ENCODE data around the gene PSORS1C1.
A peak's percentile ranks its signal among the peaks of the same experiment; 100 is the strongest.

Gene PSORS1C1

DNA sequence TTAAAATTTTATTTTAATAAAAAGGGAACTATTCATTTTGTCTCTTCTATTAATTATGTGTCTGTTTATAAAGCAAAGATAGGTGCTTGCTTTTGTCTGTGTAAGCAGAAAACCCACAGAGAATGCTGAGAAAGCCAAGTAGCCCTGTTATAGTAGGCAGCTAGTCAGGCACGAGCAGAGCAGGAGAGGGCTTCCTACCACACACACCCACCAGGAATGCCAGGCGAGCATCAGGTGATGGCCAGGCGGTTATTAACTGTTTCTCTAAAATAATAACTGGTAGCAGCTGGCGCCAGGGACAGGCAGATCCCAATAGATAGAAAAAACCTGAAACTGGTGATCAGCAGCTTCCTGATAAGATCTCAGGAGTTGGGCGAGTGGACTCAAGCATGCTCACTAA lies 17.9 kb upstream of the PSORS1C1 start:
- no peak for DNase-seq

DNA sequence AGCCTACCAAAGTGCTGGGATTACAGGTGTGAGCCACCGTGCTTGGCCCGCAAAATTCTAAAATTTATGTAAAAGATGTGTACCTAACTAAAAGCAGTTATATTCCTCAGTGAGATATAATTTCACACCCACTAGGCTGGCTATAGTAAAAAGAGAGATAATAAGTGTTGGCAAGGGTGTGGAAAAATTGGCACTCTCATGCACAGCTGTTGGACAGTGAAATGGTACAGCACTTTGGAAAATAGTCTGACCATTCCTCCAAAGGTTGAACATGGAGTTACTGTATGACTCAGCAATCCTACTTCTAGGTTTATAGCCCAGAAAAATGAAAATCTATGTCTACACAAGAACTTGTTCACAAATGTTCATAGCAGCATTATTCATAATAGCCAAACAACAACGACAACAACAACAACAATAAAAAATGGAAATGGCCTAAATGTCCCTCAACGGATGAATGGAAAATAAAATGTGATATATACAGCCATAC lies 16.1 kb upstream of the PSORS1C1 start:
- no peak for DNase-seq

DNA sequence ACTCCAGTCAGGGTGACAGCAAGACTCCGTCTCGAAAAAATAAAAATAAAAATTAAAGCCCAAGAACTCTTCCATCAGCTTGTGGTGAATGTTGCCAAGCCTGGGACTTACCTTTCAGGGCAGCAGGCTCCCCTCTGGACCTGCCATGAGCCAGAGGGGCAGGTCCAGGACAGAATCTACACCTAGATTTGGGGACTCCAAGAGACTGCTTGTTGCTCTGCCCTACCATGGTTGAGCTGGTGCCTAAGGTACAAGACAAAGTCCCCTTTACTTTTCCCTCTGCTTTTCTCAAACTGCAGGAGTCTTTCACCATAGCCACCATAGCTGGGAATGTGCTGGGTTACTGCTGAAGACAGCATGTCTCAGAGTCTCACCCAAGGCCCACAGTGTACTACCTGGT lies 11.5 kb upstream of the PSORS1C1 start:
- no peak for DNase-seq

DNA sequence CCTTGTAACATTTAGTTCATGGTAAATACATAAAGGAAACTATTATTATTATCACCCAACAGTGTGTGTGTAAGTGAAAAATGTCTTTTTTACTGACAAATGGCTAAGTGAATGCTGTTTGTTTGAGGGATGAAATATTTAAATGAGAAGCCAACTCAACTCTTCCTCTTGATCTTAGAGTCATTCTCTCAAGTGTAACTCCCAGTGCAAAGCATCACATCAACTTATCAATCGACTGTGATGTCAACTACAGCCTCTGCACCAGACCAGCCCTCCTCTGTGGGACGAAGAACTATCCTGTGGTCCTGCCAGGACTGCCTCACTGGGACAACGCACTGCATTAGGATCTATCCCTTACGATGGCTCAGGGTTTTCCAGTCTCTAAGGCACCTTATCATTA lies 7.5 kb upstream of the PSORS1C1 start:
- no peak for DNase-seq

DNA sequence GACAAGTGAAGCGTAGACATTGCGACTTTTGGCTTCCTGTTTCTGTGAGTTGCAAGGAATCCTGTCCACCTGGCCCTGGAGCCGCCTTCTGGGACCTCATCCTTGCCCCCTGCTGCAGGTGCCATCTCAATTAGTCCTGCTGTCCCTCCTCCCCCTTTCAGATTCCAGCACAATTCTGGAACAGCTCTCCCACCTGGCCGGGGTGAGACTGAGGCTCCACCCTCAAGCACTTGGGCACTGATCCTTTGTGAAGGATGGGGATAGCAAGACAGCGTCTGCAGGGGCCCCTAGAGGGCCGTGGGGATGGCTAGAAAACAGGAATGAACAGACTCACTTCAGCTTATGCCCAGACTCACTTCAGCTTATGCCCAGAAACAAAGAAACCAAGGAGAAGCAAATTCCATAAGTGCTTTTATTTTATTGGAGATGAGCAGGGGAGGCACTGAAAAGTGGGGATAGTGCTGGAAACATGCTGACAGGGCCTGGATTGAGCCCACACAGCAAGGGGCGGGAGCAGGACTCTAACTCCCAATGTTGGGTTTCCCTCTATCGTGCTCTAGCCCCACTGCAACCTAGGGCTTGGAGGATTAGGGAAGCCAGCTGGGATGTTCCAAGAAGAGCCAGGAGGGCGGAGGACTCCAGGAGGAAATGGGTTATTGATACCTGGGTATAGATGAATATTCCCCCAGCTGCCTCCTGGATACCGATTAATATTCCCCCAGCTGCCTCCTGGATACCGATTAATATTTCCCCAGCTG lies 3.6 kb upstream of the PSORS1C1 start:
- no peak for DNase-seq

DNA sequence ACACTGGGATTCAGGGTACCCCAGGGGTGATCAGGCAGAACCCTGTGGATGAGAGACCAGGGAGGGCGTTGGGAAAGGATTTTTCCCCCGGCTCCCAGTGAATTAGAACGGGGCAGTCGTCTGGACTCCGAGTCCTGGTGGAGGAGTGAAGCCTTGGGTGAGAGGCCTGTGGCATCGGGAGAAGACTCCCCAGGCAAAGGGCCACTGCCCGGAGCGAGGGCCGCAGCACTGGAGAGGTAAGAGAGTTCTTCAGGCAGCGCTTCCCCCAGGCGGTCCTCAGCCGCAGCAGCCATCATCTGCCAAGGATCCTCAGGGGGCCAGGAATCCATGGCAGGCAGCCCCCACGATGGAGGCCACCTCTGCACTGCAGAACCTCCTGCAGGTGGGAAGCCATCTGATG lies 2.9 kb upstream of the PSORS1C1 start:
- no peak for DNase-seq

DNA sequence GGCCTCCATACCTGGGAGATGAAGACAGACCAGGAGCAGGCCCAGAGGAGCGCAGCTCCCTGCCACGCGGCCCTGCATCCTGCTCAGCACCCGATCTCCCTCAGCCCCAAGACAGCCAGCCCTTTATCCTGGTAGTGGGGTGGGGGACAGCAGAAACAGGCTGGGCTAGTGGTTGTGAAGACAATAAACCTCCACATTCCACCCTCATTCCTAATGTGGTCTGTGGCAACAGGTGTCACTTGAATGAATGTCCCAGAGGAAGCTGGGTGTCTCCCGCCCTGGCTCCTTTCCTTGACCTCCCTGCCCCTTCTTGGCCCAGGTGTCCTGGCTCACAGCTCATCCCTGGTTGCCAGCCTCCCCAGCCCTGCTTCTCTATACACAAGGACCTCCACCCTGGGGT lies 2.1 kb upstream of the PSORS1C1 start, which contains the start of gene C6orf15:
C6orf15 (minus strand) TSS at position 98 of the 400 bp plus-strand sequence; CDS start at position 78, 20 bp downstream.
- no peak for DNase-seq

DNA sequence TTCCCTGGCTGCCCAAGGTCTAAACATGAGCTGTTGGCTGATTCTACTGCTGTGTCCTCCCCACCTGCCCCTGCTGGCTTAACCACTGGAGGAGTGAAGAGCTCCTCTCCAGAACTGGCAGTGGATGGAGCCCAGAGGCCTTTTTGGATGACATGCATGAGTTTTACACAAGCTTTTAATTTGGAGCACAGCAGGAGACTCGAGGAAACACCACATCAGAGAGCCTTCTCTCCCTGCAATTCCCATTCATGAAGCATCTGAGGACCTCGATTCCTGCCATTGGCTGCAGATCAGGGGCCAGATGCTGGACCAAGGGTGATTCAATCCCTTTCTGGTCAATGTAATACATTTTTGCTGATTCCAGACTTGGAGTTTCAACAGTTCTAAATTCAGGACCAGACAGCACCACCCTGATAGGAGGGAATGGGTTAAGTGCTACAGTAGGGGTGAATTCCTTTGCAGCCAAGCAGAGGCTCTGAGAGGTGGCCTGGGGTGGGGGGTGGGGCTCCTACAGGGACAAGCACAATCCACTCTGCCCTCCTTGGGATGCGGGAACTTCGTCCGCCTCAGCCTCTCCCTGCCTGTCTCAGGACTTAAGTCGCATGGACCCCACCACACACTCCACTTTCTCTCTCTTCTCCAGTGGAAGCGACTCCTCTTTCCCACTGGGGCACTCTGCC lies 599 bp upstream of the PSORS1C1 start:
- no peak for DNase-seq

DNA sequence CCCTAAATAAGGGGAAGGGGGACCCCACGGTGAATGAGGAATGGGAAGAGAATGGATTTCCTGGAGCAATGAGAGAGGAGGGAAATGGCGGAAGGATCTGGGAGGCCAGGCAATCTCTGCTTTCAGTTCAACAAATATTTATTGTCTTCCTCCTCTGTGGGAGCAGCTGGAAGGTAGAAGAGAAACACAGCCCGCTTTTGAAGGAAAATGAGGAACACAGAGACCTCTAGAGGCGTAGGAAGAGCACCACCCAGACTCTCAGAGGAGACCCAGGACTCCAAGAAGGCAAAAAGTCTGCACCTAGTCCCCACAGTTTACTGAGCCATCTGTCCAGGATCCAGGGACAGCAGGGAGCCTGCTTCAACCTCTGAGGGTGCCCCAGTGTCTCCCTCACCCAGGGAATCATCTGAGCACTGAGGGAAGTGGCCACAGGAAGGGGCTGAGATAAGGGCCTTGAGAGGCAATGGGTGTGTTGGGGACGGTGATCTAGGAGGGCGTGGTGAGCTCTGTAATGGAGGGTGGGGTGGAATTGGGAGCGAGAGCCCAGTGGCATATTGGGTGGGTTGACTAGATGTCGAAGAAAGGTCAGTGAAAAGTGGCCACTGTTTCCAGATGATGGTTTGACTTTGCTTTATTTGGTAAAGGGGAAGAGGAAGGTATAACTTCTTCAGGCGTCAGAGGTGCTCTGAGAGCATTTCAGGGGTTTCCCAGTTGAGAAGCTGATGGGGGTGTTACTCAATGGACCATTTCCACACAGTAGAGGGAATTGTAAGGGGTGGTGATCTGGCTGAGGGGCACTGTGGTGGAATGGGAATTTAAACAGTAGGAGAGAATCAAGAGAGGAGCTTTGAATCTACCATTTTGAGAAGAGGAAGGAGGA lies 610 bp downstream of the PSORS1C1 start:
- no peak for DNase-seq

DNA sequence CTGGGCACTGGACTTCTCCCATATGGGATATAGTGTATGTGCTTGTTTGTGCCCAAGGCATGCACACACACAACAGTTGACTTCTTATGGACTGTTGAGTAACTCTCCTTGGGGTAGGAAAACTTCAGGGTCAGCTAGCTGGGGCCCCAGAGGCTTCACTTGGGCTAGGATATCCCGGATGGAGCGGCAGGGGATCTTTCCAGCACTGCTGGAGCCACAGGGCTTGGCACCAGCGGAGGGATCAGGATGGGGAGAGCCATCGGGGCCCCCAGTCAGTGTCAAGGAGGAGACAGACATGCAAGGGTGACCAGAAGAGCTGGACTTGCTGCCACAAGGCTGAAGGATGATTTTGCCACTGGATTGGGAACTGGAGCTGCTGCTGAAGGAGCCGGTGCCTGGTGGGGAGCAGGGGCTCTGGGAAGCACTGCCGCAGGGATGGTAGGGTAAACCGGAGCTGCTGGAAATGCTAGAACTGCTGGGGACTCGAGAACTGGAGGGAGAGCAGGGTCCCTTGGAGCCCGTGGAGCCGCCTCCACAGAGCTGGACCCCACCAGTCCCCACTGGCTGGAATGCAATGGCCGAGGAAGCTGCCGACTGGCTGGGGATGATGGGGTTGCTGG lies 1.5 kb downstream of the PSORS1C1 start:
- DNase-seq, result no peak

DNA sequence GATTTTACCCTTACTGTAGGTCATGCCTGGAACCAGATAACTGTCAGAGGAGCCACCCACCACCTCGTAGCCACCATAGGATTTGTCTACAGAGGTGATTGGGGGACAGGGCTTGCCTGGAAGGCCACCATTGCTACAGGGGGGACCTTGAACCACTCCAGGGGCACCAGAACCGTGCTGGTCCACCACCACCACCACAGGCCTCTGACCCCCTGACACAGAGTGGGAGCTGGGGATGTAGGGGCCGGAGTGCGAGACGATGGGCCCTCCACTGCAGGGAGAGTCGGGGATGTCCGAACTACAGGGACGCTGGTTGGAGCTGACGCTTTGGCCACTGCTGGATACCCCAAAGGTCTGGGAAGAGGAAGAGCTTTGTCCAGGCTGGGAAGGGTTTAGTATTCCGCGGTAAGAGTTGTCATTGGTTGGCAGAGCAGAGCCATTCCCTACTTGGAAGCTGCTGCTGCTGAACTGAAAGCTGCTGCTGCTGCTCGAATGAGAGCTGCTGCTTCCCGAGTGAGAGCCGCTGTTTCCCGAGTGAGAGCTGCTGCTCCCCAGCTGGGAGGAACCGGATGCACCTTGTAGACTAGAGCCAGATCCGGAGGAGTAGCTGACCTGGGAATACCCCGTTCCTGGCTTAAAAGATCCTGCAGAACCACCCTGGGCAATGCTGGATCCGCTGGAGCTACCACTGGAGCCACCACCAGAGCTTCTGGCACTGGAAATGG lies 2.2 kb downstream of the PSORS1C1 start:
- DNase-seq, result no peak

DNA sequence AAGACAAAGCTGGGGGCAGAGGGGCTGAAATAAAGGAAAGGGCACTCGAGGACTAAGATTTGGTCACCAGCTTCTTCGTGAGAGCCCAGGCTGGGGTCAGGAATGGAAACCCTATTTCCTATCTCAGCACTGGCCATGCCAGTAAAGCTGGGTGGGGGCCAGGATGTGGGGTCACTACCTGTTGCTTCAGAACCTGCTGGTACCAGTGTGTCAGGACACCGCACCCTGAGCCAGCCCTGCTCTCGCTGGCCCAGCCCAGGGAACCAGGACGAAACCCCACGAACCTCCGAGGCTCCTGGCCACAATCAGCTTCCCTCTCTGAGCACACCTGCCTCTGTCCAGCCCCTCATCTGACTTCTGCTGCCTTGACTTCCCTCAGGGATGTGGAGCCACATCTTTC lies 3.6 kb downstream of the PSORS1C1 start:
- no peak for DNase-seq

DNA sequence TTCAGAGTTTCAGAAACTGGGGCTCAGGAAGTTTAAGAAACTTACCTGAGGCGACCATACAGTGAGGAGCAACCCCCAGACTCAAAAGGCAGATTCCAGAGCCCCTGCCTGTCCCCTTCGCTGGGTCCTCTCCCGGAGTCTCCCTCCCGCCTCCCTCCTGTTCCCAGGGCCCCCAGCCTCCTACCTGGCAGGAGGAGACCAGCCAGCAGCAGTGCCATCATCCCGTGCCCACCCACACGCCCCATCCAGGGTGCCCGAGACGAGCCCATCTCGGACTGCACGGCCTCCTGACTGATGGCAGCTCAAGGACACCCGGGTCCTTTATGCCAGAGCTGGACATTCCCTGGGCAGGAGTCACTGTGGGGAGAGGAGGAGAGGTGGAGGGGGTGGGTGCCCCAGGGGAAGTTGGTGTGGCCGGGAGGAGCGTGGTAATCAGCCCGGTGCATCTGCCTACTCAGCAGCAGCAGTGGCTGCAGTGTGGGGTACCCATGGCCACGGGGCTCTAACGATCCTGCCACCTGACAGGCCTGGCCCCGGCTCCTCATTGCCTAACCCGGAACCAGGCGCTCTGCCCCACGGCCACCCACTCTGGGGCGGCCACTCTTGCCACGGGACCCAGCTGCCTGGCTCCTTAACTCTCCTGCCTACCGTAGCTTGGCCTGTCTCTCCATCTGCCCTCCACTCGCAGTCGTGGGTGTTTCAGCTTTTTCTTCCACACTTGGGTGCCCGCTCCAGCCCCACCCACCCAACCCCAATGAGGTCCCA lies 5.7 kb downstream of the PSORS1C1 start, which contains the start of gene CDSN:
CDSN (minus strand) TSS at position 296 of the 765 bp plus-strand sequence; CDS start at position 269, 27 bp downstream.
- no peak for DNase-seq

DNA sequence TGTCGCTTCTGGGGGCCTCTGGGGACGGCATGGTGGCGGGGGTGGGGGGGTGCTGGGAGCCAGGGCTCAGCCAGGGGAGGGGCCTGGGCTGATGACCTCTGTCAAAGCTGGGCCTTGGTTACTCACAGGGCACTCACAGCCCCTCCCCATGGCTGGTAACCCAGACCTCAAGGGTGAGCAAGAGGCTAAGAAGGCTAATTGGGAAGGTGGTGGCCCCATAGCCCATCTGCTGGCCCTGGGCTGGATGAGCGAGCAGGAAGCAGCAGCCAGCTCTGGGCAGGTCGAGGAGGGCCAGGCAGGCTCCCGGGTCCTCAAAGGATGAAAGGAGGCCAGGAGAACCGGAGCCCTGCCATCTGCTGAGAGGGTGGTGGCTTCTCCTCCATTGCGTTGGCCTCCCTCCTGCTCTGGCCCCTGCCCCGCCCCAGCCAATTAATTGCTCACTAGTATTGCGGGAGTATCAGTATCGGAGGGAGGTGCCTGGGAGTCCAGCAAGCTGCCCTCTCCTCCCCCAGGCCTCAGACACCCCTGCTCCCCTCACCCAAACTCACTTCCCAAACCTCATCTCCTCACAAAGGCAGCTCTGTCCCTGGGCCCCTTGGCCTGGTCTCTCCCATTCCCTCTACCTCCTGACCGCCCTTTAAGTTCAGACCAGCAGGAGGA lies 6.7 kb downstream of the PSORS1C1 start:
- no peak for DNase-seq

DNA sequence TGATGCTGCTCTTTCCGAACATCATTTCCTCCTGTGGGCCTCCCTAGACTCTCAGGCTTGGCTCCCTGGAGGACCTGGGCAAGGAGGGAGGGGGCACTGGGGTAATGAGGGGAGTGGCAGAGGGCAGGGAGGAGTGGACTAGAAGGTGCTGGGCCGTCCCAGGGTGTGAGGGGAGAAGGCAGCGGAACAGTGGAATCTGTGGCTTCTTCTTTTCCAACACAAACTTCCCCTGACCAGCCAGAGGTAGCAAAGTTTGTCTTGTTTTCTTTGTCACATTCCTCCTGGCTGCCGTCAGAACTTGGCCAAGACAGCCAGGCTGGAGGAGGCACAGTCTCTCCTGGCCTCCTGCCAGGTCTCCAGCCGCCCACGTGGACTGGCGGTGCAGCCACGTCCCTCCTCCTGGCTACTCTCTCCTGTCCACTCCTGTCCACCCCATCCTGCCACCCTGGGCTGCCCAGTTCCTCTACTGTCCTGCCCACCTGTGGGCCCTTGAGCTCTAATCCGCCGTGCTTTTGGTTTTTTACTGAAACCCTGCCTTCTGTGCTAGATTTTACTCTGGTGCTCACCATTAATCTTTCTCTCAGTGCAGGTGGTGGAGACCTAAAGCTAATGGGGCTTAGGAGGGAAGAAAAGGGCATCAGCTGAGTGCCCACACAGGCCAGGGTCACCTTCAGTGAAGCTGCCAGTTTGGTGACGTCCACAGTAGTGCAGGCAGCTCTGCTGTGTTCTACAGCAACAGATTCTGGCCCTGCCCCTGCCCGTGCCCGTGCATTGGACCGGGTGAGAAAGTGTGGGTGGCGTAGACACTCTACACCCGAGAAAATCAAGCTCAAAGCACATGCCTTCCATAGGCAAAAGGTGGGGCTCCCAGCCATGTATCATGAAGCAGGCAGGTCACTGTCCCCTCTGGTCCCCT lies 8.4 kb downstream of the PSORS1C1 start:
- peak; percentile 47 for DNase-seq

DNA sequence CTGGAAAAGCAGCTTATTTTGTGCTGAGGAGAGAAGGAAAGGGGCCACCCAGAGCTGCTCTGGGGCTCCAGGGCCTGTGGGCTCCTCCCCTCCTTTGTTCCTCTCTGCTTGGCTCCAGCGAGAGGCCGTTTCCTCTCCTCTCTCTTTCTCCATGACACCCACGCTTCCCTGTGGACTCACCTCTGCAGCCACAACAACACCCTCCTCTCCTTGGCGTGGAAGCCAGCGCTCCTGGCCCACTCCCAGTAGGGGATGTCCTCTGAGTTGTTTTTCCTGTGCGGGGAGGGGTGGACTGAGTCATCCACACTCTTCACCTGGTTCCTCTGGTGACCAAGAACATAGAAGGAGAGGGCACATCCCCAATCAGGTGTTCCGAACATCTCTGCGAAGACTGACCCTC lies 10.6 kb downstream of the PSORS1C1 start:
- DNase-seq, result no peak

DNA sequence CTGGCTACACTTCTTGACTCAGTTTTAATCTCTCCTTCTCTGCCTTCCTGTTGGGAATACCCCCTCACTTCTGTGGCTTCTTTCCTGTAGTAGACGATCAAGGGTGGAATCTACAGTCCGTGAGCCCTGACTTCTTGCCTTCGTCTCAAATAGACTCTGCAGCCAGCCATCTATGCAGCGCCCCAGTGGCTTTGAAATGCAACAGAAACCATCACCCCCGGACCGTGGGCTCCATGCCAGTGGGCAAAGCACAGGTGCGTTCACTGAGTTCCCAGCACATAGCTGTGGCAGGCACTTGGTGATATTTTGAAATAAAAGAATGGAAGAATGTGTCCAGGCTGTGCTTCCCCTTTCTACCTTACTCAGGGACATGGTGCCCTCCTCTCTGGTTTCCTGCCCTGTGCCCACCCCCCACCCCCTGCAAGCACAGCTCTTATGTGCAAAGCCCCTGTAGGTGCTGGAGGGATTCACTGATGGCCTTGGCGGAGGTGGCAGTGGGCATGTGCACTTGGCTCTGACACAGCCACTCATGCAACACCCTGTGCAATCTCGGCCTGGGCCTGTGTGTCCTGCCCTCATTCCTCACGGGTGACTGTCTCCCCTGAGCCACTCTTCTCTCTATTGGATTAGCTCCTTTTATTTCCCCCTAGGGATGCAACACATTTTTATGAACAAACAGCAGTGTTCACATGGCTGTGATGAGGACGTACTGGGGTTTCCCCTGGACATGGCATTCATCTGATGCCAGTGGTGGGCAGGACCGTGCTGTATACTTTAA lies 11.2 kb downstream of the PSORS1C1 start:
- peak; percentile 75 for DNase-seq

DNA sequence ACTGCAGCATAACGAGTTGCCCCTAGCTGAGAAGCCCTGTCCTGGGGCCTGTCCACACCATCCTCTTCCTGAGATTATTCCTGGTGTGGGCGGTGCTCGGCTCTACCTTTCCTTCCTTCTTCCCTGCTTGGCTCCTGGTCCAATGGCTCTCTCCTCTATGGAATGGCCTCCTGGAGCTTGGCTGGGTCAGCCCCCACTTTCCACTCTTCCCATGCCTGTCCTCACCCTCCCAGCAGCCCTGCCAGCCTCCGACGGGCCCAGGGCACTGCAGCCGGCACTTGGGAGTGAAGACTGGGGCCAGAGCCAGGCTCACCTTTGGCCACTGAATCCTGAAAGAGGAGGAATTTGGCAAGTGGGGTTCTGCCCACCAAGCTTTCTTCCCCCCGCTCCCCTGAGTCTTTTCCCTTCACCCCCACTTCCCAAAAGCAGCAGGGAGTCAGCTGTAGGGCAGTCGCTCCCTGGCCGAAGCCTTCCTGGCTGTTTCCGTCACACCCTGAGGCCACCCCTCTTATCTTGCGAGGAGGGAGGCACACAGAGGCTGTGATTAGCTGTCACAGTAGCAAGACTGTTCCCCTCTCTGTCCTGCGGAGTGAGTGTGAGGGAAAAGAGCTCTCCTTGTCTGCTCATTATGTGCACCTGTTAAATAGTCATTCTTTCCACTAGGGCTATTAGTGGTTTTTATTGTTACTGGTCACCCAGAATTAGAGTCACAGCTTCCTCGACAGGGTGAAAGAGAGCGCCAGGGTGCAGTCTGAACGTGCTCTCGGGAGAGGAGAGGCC lies 12.0 kb downstream of the PSORS1C1 start:
- no peak for DNase-seq
